ENCODE measurements around the gene CACNA2D4.

- TF ChIP-seq PKNOX1 (IDR thresholded peaks at IDR 0.05) = no peak
- no peak for TF ChIP-seq SUZ12 (IDR thresholded peaks at IDR 0.05)
- TF ChIP-seq FOXM1 (IDR thresholded peaks at IDR 0.05; ENCODE audit: borderline replicate concordance) = no peak
These were observed 27.8 kb upstream of the CACNA2D4 start for GRCh38 chr12:1946296-1946695.

Data from HEK293T (cell line).